ENCODE results near the gene RAB34. TPM values are rescaled to one million over a fixed set of nuclear protein-coding genes. Genes with fewer than 3 reads are reported as not detected.

Gene RAB34
- total and polyA plus RNA-seq, 8 donors: 35.6 to 101 (median 75.4) TPM

DNA sequence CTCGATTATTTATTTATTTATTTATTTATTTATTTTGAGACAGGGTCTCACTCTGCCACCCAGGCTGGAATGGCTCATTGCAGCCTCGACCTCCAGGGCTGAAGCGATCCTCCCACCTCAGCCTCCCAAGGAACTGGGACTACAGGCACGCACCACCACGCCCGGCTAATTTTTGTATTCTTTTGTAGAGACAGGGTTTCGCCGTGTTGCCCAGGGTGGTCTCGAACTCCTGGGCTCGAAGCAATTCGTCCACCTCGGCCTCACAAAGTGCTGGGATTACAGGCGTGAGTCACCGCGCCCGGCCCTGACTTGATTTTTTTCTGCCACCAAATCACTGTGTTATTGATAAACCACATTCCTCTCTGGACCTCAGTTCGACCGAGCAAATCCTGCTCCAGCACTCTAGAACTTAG lies 1.4 kb upstream of the RAB34 start:
- no peak for DNase-seq
- H3K27ac ChIP-seq: peak overlapping the region; percentile 78 to 94 (median 89)
- peaks cover 44 to 53% (median 49%) of the 10 kb centered on the region in 4 donors for H3K36me3 ChIP-seq
- TF ChIP-seq EP300 (IDR thresholded peaks at IDR 0.05) (no peak), POLR2AphosphoS5 (IDR thresholded peaks at IDR 0.05) (no peak), POLR2A (IDR thresholded peaks at IDR 0.05) (no peak), CTCF (IDR thresholded peaks at IDR 0.05) (no peak)
- peak overlapping the region; percentile 84 to 98 (median 91) for H3K4me3 ChIP-seq
- H3K9me3 ChIP-seq: no peaks in the 10 kb centered on the region
- WGBS, 5 donors: 18 to 26% (median 24%) methylated on average over 18 of the region's 18 CpGs
- peaks cover 0 to 14% (median 8%) of the 10 kb centered on the region in 3 donors for H3K27me3 ChIP-seq
- intact Hi-C loops (cut with DNase I; ENCODE audit: low total_unique reads): no loop called here
- peaks cover 44 to 79% (median 72%) of the 10 kb centered on the region in 4 donors for H3K4me1 ChIP-seq

DNA sequence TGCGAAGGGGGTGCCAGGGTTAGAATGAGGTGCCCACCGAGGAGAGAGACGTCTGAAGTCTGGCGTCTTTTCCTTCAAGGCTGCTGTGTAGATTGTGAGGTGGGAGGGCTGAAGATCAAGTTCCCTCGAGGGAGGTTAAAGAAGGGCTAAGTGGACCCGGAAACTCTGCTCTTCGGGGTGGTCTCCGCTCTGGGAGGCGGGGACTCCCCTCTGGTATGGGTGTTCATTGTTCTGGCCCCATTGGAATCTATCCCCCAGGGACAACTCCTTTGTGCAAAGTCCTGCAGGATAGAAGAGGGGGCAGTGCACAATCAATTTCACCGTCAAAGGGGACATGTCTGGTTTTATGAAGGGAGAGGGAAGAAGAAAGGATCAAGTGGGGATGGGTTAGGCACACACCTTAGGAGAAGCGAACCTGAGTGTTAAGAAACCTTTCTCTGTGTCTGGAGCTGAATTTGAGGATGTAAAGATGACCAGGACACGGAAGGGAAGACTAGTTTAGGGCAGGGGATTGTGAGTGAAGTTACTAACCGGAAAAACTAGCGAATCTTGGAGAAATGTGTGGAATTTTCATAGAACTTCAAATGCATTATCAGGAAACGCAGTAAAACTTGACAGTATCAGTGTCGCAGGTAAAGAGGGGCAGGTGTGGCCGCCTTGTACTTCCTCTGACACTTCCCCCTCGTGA lies 809 bp upstream of the RAB34 start:
- peak overlapping the region; percentile 63 to 94 (median 89) for H3K27ac ChIP-seq
- peaks cover 44 to 73% (median 67%) of the 10 kb centered on the region in 4 donors for H3K4me1 ChIP-seq
- peak overlapping the region; percentile 56 to 98 (median 91) for H3K4me3 ChIP-seq
- intact Hi-C loops (cut with DNase I; ENCODE audit: low total_unique reads): no loop called here
- TF ChIP-seq POLR2AphosphoS5 (IDR thresholded peaks at IDR 0.05) (no peak), CTCF (IDR thresholded peaks at IDR 0.05) (no peak), EP300 (IDR thresholded peaks at IDR 0.05) (no peak), POLR2A (IDR thresholded peaks at IDR 0.05) (no peak)
- no peaks in the 10 kb centered on the region for H3K9me3 ChIP-seq
- WGBS, 5 donors: 47 to 63% (median 52%) methylated on average over 18 of the region's 18 CpGs
- DNase-seq: peak in 1 of 2 donors; percentile 35
- H3K36me3 ChIP-seq: peaks cover 41 to 53% (median 49%) of the 10 kb centered on the region in 4 donors
- peaks cover 0 to 14% (median 8%) of the 10 kb centered on the region in 3 donors for H3K27me3 ChIP-seq

- Histone ChIP-seq H3K27ac (peak overlapping the region; percentile 63 to 94 (median 89)), H3K36me3 (peaks cover 26 to 39% (median 34%) of the 10 kb centered on the region in 4 donors), H3K9me3 (no peaks in the 10 kb centered on the region), H3K27me3 (peaks cover 0 to 14% (median 8%) of the 10 kb centered on the region in 3 donors), H3K4me3 (peak overlapping the region; percentile 51 to 59 (median 55)), H3K4me1 (peaks cover 42 to 67% (median 58%) of the 10 kb centered on the region in 4 donors)
- peak in 1 of 2 donors; percentile 80 for DNase-seq
- intact Hi-C loops (cut with DNase I; ENCODE audit: low total_unique reads): no loop called here
- TF ChIP-seq POLR2A (IDR thresholded peaks at IDR 0.05) (no peak), CTCF (IDR thresholded peaks at IDR 0.05) (no peak), POLR2AphosphoS5 (IDR thresholded peaks at IDR 0.05) (no peak), EP300 (IDR thresholded peaks at IDR 0.05) (no peak)
- WGBS, 5 donors: 11 to 21% (median 14%) methylated on average over 27 to 63 of the region's 63 CpGs
Measured at GRCh38 chr17:28716740-28717577, 709 bp downstream of the RAB34 start.

- Histone ChIP-seq H3K4me1 (peaks cover 37 to 65% (median 52%) of the 10 kb centered on the region in 4 donors), H3K27me3 (peaks cover 0 to 14% (median 8%) of the 10 kb centered on the region in 3 donors), H3K9me3 (no peaks in the 10 kb centered on the region), H3K36me3 (peaks cover 16 to 25% (median 21%) of the 10 kb centered on the region in 4 donors), H3K27ac (no peak overlapping the region), H3K4me3 (no peak overlapping the region)
- WGBS, 5 donors: 89 to 100% (median 100%) methylated on average over 2 of the region's 2 CpGs
- DNase-seq: no peak
- intact Hi-C loops (cut with DNase I; ENCODE audit: low total_unique reads): no loop called here
- no peak for TF ChIP-seq CTCF (IDR thresholded peaks at IDR 0.05)
- TF ChIP-seq POLR2AphosphoS5 (IDR thresholded peaks at IDR 0.05): no peak
- no peak for TF ChIP-seq EP300 (IDR thresholded peaks at IDR 0.05)
- TF ChIP-seq POLR2A (IDR thresholded peaks at IDR 0.05): no peak
Measured at GRCh38 chr17:28715217-28715616, 2.5 kb downstream of the RAB34 start.
